Embryonic facial prominence (tissue), 1 donor: ENCODE results near the gene CEMIP.

Experiments
- DNase-seq: peaks from one replicate; pipeline ENCODE4 v3.0.0-alpha.2; 2016; ENCODE audit errors: extremely low spot score

Gene CEMIP

DNA sequence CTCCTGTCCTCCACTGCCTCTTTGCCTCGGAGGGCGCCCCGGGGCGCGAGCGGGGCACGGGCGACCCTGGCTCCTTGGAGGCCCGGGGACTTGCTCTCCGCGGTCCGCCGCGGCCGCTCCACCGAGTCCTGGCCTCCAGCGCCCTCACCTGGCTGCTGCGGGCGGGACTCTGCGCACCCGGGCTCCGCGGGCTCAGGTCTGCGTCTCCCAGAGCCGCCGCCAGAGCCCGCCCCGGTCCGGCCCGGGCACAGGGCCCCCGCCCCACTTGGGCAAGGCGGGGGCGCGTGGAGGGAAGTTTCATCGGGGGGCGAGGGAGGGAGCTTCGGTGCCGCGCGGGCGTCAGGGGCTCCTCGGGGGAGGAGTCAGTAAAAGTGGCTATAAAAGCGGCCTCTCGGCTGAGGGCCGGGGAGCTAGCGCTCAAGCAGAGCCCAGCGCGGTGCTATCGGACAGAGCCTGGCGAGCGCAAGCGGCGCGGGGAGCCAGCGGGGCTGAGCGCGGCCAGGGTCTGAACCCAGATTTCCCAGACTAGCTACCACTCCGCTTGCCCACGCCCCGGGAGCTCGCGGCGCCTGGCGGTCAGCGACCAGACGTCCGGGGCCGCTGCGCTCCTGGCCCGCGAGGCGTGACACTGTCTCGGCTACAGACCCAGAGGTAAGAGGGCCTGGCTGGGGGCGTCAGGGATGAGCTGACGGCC lies at the start of gene CEMIP:
CEMIP (plus strand) TSS at position 407 of the 694 bp plus-strand sequence. CDS start 94,510 bp downstream, outside the sequence.
- DNase-seq: no peak

DNA sequence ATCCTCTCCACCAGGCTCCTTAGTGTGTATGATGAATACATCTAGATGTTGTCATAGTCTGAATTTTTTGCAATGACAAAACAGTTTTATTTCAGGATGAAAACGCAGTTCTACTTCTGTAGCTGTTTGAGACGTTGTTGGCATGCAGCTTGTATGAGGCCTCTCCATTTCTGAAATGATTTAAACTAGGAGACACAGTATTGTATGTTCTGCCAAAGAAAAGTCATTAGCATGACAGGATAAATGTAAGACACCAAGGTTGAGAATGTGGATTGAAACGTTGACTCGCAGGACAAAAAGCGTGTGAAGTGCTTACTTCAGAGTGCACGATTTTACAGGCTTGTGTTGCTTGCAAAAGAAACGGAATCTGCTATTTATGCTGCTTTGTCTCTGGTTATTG lies 48.8 kb upstream of the CEMIP start:
- no peak for DNase-seq

DNA sequence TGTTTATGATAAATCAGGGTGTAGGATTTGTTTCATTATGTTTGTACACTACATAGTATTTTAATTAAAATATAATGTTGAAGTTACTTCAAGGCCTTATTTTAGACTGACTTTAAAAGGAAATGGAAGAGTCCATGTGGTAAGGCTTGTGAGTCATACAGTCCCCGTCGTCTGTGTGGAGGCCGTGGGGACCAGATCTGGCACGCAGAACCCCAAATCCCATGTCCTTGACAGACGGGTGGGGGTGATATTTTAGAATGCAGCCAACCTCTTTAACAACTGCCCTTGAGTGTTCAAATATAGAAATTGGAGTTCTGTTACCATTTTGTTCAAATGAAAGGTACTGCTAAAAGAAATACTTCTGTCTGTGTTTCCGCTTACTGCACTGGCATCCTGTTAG lies 48.2 kb upstream of the CEMIP start:
- no peak for DNase-seq

DNA sequence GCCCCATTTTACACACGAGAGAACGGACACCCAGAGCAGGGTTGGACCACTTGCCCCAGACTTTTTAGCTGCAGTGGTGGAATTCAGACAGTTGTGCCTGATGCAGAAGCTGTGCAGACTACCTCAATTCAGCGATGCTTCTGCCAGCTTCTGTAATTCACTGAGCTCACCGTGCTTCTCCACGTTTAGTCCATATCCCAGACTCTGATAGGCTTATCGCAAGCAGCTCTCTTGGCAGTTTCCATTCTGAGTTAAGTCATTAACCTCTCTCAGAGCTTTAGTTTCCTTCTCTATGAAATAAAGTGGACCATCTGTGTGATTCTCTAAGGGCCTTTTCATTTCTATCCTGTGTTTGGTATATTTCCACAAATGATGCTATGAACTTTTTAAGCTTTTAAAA lies 47.0 kb upstream of the CEMIP start:
- DNase-seq: no peak

DNA sequence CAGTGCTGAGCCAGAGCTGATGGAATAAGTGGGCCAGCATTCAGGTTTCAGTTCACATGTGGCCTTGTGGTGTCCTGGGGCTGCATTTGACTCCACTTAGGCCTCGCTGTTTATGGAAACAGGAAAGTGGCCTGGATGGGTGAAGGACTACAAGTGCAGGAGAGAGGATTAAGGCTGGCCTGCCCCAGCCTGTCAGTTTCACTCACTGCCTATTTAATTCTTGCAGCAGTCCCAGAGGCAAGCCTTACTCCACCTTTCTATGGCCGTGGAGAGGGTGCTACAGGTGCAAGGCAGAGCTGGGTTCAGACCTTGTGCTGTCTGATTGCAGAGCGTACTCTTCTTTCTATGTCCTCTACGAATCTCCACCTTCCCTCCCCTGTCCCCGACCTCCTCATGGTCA lies 46.4 kb upstream of the CEMIP start:
- DNase-seq: no peak

DNA sequence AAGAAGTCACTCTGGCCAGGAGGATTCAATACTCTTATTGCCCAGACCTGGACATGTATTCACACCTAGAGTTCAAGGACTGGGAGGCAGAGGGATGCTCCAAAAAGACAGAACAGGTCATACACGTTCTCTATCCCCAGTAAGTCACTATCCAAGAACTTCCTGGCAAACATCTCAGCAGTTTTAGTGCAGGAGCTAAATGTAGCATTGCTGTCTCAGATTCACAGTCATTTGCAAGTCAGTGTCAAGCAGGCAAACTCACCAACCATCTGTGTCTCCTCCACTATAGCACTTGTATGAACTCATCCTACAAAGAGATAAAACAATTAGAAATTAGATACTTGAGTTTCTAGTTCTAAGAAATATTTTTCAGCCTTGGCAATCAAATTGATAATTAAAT lies 45.7 kb upstream of the CEMIP start:
- DNase-seq: no peak

DNA sequence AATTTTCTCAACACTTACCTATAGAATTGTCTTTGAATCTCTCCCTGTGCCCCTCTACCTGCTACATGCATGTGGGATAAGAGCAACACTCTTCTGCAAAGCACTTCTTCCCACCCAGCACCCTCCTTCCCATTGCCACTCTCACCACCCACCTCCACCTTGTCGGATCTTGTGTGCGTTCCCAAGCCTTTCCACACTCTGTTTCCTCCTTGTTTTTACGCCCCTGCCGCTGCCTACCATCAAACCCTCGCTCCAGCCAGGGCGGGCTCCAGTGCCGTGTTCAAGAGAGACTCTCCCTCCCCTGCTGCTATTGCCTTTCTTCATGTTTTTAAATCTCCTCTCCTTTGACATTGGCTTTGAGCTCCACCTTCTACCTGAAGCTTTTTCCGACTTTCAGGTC lies 43.8 kb upstream of the CEMIP start:
- no peak for DNase-seq

- no peak for DNase-seq
Measured at GRCh38 chr15:80736560-80736959, 42.6 kb upstream of the CEMIP start.

DNA sequence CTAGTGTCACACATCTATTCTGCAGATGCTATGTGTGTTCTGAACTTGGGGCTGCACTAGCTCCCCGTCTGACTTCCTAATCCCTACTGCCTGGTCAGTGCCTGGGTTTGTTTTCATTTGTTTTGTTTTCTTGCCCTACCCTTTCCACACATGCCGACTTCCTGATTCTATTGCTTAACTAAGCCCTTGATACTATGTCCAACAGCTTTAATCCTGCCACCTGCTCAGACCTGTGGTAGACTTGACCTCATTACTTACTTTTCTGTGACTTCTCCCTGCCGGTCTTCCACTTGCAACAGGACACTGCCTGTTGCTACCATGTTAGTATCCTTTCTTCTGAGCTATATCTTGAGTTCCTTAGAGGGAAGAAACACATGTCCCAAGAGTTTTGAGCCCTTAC lies 39.3 kb upstream of the CEMIP start:
- DNase-seq: no peak

- DNase-seq: no peak
Measured at GRCh38 chr15:80742081-80742480, 37.1 kb upstream of the CEMIP start.

DNA sequence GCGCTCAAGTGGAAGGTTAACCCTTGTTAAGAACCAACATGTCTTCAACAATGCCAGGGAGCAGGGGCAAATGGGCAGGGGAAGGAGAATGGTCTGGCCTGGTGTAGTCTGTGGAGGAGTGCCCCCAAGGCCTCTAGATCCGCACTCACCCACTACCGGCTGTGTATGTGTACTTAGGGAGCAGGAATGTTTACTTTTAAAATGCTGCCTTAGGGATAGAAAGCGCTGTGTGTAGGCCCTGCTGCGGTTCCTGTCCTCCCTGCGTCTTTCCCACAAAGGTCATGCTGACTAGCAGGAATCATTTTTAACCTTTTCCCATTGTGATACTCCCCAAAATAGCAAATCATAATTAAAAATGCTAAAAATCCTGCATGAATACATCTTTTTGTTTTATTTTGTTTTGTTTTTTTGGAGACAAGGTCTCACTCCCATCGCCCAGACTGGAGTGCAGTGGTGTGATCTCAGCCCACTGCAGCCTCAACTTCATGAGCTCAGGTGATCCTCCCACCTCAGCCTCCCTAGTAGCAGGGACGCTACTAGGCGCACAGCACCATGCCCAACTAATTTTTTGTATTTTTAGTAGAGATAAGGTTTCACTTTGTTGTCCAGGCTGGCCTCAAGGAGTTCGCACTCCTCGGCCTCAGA lies 35.9 kb upstream of the CEMIP start:
- DNase-seq: no peak

GRCh38 chr15:80744415-80744814 lies 34.8 kb upstream of the CEMIP start:
- no peak for DNase-seq

DNA sequence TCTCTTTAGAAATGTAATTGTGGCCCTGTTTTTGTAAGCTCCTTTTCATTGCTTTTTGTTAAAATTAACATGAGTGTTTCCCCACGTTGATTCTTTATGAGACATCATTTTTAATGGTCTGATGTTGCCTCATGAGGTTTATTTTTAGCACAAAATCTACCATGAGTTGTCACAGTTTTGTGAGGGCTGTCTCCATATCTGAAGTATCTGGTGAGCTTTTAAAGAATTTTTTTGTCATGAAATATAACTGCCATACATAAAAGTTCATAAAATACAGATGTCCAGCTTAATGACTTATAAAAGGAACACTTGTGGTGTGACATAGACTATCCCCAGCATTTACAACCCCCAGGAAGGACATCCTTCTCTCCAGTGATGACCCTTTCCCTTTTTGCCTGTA lies 34.3 kb upstream of the CEMIP start:
- DNase-seq: no peak

DNA sequence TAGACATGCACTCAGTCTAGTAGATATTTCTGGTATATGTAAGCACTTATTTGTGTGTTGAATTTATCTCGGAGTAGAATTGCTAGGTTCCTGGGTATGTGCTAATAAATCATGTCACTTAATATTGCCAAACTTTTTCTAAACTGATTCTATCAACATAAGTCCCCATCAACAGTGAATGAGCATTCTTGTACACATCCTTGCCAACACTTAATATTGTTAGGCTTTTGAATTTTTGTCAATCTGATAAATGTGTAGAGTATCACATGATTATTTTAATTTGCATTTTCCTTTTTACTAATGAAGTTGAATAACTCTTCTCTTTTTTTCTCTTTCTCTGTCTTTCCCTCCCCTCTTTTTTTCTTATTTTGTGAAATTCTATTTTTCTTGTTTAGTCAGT lies 33.3 kb upstream of the CEMIP start:
- DNase-seq: no peak

GRCh38 chr15:80747317-80748053 lies 31.7 kb upstream of the CEMIP start:
- DNase-seq: no peak

- DNase-seq: no peak
Measured at GRCh38 chr15:80749589-80749988, 29.6 kb upstream of the CEMIP start.

GRCh38 chr15:80750575-80750974 lies 28.6 kb upstream of the CEMIP start:
- DNase-seq: no peak

GRCh38 chr15:80752204-80752603 lies 27.0 kb upstream of the CEMIP start:
- no peak for DNase-seq

DNA sequence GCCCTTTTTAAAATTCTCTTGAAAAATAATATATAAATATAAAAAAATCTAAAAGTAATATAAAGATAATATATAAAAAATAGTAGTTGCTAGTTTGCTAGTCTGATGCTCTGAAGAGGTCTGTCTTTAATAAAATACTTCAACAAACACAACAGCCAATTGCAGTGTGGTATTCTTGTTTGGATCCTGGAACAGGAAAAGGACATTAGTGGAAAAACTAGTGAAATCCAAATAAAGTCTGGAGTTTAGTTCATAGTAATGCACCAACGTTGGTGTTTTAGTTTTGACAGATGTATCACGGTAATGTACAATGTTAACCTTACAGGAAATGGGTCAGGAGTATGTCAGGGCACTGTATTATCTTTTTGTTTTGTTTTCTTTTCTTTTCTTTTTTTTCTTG lies 26.0 kb upstream of the CEMIP start:
- no peak for DNase-seq

GRCh38 chr15:80754014-80754413 lies 25.2 kb upstream of the CEMIP start:
- no peak for DNase-seq

- no peak for DNase-seq
Measured at GRCh38 chr15:80755885-80756284, 23.3 kb upstream of the CEMIP start.

DNA sequence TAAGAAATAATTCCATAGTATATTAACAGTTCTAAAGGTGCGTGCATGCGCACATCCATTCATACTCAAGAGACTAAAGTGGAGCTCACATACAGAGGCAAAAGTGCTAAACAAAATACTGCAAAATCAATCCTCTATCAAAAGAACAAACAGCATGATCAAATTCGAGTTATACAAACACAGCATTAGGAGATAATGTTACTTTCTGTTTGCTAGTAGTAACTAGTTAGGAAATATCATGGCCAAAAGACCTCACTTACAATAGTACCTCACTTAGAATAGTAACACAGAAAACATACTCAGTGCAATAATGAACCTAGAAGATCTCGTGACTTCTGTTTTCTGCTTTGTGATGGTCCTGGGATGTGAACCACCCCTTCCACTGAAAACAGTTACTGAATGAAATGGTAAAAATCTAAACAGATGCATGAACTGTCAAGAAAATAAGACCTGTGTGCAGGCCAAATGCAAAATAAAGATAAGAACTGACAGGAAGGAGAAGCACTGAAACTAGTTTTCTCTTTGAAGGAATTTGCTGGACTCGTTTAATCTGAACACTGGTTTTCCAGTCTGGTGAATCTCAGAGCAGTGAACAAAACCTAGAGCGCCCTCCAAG lies 20.9 kb upstream of the CEMIP start:
- no peak for DNase-seq

- DNase-seq: no peak
Measured at GRCh38 chr15:80760960-80761359, 18.2 kb upstream of the CEMIP start.
